ENCODE results near the gene TGIF2. TPM values are rescaled to one million over a fixed set of nuclear protein-coding genes. Genes with fewer than 3 reads are reported as not detected.

TGIF2 gene
- polyA plus RNA-seq, 1 donor (not counting 4 experiments of a cell fraction or from before 2014, with no cell fraction given), result 6.7 TPM

DNA sequence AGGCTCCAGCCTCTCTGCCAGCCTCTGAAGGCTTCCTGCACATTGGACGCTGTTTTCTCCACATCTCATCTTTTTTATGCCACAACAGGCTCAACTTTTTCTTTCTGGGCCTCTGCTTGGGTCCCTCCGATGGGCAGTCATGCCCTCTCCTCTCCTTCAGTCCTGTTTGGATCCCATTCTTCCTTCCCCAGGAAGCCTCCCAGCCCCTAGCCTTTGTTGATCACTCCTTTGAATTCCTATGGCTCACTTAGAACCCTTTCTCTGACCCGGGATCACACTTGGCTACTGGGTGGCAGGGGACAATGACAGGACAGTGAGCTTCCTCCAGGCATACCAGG, 68.1 kb downstream of the TGIF2 start:
- Histone ChIP-seq H3K27ac (ENCODE audit: control insufficient read depth, insufficient read depth, low read length) (no peak overlapping the region), H3K27me3 (ENCODE audit: control insufficient read depth, extremely low read depth, insufficient read depth, low read length) (no peaks in the 10 kb centered on the region), H3K36me3 (ENCODE audit: control insufficient read depth in 2 of 2, extremely low read depth in 1 of 2, insufficient read depth in 2 of 2, low read length in 2 of 2) (no peaks in the 10 kb centered on the region), H3K4me1 (ENCODE audit: control insufficient read depth, extremely low read depth, insufficient read depth, low read length) (peaks cover 2% of the 10 kb centered on the region), H3K4me3 (ENCODE audit: control insufficient read depth in 2 of 3, extremely low read depth in 1 of 3, insufficient read depth in 2 of 3, low read depth in 1 of 3, low read length in 3 of 3) (no peak overlapping the region), H2AFZ (ENCODE audit: control insufficient read depth, low read length) (no peak overlapping the region), H3K9ac (ENCODE audit: control insufficient read depth, extremely low read depth, insufficient read depth, low read length) (no peak overlapping the region), H4K20me1 (ENCODE audit: control insufficient read depth, extremely low read depth, insufficient read depth, low read length) (no peaks in the 10 kb centered on the region), H3K9me3 (ENCODE audit: control insufficient read depth, low read depth, low read length) (no peaks in the 10 kb centered on the region), H3K4me2 (ENCODE audit: control insufficient read depth, extremely low read depth, insufficient read depth, low read depth, low read length) (no peak overlapping the region), H3K79me2 (ENCODE audit: control insufficient read depth, insufficient read depth, low read length) (no peaks in the 10 kb centered on the region), H3K9me1 (ENCODE audit: control insufficient read depth, extremely low read depth, insufficient read depth, low read length) (no peaks in the 10 kb centered on the region)
- DNase-seq (ENCODE audit: low read depth, low spot score) (no peak), FAIRE-seq (no peak)
- TF ChIP-seq EZH2 (IDR thresholded peaks at IDR 0.05; ENCODE audit: low read length), result no peak
- TF ChIP-seq, protein P1, sequence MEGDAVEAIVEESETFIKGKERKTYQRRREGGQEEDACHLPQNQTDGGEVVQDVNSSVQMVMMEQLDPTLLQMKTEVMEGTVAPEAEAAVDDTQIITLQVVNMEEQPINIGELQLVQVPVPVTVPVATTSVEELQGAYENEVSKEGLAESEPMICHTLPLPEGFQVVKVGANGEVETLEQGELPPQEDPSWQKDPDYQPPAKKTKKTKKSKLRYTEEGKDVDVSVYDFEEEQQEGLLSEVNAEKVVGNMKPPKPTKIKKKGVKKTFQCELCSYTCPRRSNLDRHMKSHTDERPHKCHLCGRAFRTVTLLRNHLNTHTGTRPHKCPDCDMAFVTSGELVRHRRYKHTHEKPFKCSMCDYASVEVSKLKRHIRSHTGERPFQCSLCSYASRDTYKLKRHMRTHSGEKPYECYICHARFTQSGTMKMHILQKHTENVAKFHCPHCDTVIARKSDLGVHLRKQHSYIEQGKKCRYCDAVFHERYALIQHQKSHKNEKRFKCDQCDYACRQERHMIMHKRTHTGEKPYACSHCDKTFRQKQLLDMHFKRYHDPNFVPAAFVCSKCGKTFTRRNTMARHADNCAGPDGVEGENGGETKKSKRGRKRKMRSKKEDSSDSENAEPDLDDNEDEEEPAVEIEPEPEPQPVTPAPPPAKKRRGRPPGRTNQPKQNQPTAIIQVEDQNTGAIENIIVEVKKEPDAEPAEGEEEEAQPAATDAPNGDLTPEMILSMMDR (optimal IDR thresholded peaks at IDR 0.05 in 1 of 3, IDR thresholded peaks at IDR 0.05 in 1 of 3, conservative IDR thresholded peaks at IDR 0.05 in 1 of 3; ENCODE audit: extremely low read depth in 1 of 3, insufficient read depth in 2 of 3, low read length in 3 of 3), result no peak
- dilution Hi-C loops (cut with MboI; ENCODE audit: extremely low pct_ligation_motif_present, low sequenced_read_pairs), result no loop called here

DNA sequence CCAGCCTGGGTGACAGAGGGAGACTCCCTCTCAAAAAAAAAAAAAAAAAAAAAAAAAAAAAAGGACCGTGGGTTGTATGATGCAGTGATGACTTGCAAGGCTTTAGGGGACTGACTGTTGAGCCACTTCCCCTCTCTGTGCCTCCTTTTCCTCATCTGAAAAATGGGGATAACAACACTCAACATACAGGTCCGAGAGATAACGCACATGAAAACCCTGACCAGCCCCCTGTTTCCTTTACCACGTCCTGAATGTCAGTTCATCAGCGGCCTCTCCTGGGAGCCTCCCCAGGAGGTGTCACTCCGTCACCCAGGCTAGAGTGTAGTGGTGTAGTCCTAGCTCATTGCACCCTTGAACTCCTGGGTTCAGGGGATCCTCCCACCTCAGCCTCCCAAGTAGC, 68.7 kb downstream of the TGIF2 start:
- dilution Hi-C loops (cut with MboI; ENCODE audit: extremely low pct_ligation_motif_present, low sequenced_read_pairs), result no loop called here
- no peaks in the 10 kb centered on the region for H3K79me2 ChIP-seq (ENCODE audit: control insufficient read depth, insufficient read depth, low read length)
- no peak overlapping the region for H3K4me3 ChIP-seq (ENCODE audit: control insufficient read depth in 2 of 3, extremely low read depth in 1 of 3, insufficient read depth in 2 of 3, low read depth in 1 of 3, low read length in 3 of 3)
- DNase-seq (ENCODE audit: low read depth, low spot score), result no peak
- no peak overlapping the region for H2AFZ ChIP-seq (ENCODE audit: control insufficient read depth, low read length)
- H3K9me1 ChIP-seq (ENCODE audit: control insufficient read depth, extremely low read depth, insufficient read depth, low read length), result no peaks in the 10 kb centered on the region
- H3K27ac ChIP-seq (ENCODE audit: control insufficient read depth, insufficient read depth, low read length), result no peak overlapping the region
- no peak overlapping the region for H3K4me2 ChIP-seq (ENCODE audit: control insufficient read depth, extremely low read depth, insufficient read depth, low read depth, low read length)
- H4K20me1 ChIP-seq (ENCODE audit: control insufficient read depth, extremely low read depth, insufficient read depth, low read length), result no peaks in the 10 kb centered on the region
- FAIRE-seq, result no peak
- no peak overlapping the region for H3K9ac ChIP-seq (ENCODE audit: control insufficient read depth, extremely low read depth, insufficient read depth, low read length)
- no peaks in the 10 kb centered on the region for H3K36me3 ChIP-seq (ENCODE audit: control insufficient read depth in 2 of 2, extremely low read depth in 1 of 2, insufficient read depth in 2 of 2, low read length in 2 of 2)
- no peaks in the 10 kb centered on the region for H3K27me3 ChIP-seq (ENCODE audit: control insufficient read depth, extremely low read depth, insufficient read depth, low read length)
- H3K9me3 ChIP-seq (ENCODE audit: control insufficient read depth, low read depth, low read length), result no peaks in the 10 kb centered on the region
- H3K4me1 ChIP-seq (ENCODE audit: control insufficient read depth, extremely low read depth, insufficient read depth, low read length), result peaks cover 6% of the 10 kb centered on the region
- no peak for TF ChIP-seq EZH2 (IDR thresholded peaks at IDR 0.05; ENCODE audit: low read length)
- TF ChIP-seq, protein P1 (optimal IDR thresholded peaks at IDR 0.05 in 1 of 3, IDR thresholded peaks at IDR 0.05 in 1 of 3, conservative IDR thresholded peaks at IDR 0.05 in 1 of 3; ENCODE audit: extremely low read depth in 1 of 3, insufficient read depth in 2 of 3, low read length in 3 of 3), result no peak

Small RNAs within 50 kb of the gene (small RNA-seq; reads per million reads assigned to genes)
- gene RF00017 (ENCODE audit: insufficient read length in 3 of 3, low read depth in 3 of 3, low replicate concordance in 1 of 3), result 0 reads per million in 3 experiments

Other genes starting within 250 kb of the TGIF2 start
- gene MYL9, start 32.1 kb upstream of the TGIF2 start, polyA plus RNA-seq, result 1.7 to 5.2 TPM (median 2.8 TPM) in 3 replicates
- 134 to 203 TPM (median 188 TPM) in 3 replicates for gene RAB5IF, start 32.2 kb downstream of the TGIF2 start, polyA plus RNA-seq
- gene SLA2, start 72.6 kb downstream of the TGIF2 start, polyA plus RNA-seq, result 0.01 to 0.04 TPM (median 0.03 TPM) in 3 replicates
- gene NDRG3, start 172.5 kb downstream of the TGIF2 start, polyA plus RNA-seq, result 36.2 to 52.3 TPM (median 44.1 TPM) in 3 replicates
- 6.6 to 12.7 TPM (median 9.9 TPM) in 3 replicates for gene DSN1, start 200.2 kb downstream of the TGIF2 start, polyA plus RNA-seq

Measured in keratinocyte (primary cell).